Testis (tissue), 2 donors: ENCODE results near the gene KCTD10.

Experiments used
- CTCF ChIP-seq, 3 experiments: fragments of 450-650 bp in 2 of 3; fragments of 200-600 bp in 1 of 3; sonication (generic) in 1 of 3; IDR thresholded peaks; one replicate each; pipeline ENCODE4 v1.5.1; 2016 to 2019; ENCODE audit warnings: antibody characterized with exemption in 3 of 3, mild to moderate bottlenecking in 2 of 3, moderate library complexity in 1 of 3
- POLR2A ChIP-seq: fragments of 450-650 bp; IDR thresholded peaks from one replicate; pipeline ENCODE4 v1.6.1; 2017; ENCODE audit warnings: antibody characterized with exemption, mild to moderate bottlenecking, moderate library complexity

DNA sequence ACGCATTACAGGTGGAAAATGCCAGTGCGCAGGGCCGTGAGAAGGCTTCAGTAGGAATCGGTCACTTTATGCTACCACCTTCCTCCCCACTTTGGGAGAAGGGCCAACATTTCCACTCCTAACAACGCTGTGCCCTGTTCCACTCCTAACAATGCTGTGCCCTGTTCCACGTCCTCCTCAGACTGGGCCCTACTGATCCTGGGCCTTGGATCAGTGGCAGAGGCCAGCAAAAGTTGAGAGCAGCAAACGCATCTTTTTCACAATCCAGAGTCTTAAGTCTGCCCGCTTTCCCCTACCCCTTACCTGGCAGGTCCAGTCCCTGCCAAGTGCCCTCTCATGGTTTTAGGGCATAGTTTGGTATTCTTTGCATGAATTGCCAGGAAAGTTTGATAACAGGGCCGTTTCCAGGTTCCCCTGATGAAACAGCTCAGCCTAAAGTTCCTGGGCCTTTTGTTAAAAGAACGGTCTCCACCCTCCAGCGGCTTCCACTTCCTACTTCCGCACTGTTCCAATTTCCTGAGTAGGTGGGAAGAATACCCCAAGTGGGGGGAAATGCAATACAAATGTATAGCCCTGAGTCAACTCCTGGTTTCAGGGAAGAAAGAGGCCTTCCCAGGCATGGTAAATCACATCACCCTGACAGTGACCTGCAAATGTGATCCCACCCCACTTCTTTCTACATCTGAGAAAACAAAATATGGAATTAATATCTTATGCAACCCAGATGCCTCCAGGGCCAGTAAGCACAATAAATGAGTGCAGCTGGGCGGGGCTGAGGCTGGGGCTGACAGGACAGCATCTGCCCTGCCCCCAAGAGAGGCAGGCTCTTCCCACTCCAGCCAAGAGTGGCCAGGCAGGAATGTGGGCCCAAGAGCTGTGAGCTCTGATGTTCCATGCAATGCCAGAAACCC, 15.0 kb downstream of the KCTD10 start:
- TF ChIP-seq POLR2A: no peak
- no peak for TF ChIP-seq CTCF (IDR thresholded peaks at IDR 0.05)
